ENCODE data around the gene ODR4.
"Not testable (repeated sequence)": the region's sequence is repeated elsewhere in the genome, so short reads cannot be mapped to it uniquely, and the experiment has no call there.

ODR4 gene

GRCh38 chr1:186375152-186375928, at the start of gene ODR4, which contains the start of gene TPR:
ODR4 (plus strand) TSS chr1:186375838; CDS start chr1:186379786, 3,948 bp downstream.
TPR (minus strand) TSS chr1:186375253; CDS start chr1:186375028, 225 bp downstream.
- DNase-seq, result peak; percentile 99 to 100

- DNase-seq, result no peak
These were observed 49.6 kb upstream of the ODR4 start for GRCh38 chr1:186326009-186326408.

- no peak for DNase-seq
These were observed 48.3 kb upstream of the ODR4 start for GRCh38 chr1:186327331-186327730.

DNA sequence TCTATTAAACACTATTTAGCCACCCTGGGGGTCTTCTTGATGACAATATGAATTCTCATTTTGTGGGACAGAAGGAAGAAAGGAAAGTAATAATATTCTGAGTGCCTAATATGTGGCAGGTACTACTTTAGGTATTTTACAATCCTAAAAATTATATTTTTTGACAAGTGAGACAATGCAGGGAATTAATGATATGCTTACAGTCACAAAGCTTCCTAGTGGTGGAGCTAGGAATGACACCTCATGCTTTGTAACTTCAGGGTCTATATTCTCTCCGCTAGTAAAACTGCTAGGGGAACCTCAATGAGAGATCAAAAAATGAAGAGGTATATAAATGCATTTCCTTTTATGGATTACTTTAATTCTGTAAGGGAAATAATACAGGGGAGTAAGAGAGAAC, 44.9 kb upstream of the ODR4 start:
- peak in 1 of 2 experiments; percentile 28 for DNase-seq

DNA sequence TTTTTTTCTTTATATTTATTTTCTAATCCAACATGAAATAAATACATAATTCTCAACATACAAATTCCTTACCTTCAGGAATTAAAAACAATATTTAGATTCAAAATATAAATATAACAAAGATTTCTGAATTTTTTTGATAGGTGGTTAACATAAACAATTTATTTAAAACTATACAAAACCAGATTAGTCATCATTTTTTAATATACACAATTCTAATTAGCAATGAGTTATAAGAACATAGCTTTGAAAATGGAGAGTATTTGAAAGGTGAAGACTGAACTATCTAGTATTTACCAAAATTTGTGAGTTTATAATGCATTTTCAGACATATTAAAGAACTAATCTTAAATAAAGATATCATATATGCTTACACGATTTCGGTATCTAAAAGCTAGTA, 38.1 kb upstream of the ODR4 start:
- DNase-seq, result no peak

- DNase-seq, result no peak
These were observed 34.9 kb upstream of the ODR4 start for GRCh38 chr1:186340772-186341171.

DNA sequence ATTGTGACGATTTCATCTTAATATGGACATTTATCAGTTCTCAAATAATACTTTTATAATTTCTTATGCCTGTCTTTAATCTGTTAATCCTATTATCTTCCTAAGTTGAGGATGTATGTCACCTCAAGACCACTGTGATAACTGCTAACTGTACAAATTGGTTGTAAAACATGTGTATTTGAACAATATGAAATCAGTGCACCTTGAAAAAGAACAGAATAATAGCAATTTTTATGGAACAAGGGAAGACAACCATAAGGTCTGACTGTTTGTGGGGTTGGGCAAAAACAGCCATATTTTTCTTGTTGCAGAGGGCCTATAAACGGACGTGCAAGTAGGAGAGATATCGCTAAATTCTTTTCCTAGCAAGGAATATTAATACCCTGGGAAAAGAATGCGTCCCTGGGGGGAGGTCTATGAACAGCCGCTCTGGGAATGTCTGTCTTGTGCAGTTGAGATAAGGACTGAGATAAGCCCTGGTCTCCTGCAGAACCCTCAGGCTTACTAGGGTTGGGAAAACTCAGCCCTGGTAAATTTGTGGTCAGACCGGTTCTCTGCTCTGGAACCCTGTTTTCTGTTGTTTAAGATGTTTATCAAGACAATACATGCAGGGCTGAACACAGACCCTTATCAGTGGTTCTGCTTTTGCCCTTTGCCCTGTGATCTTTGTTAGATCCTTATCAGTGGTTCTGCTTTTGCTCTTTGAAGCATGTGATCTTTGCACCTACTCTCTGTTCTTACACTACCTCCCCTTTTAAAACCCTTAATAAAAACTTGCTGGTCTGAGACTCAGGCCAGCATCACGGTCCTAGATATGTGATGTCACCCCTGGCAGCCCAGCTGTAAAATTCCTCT, 27.6 kb upstream of the ODR4 start:
- DNase-seq, result not testable (repeated sequence)

DNA sequence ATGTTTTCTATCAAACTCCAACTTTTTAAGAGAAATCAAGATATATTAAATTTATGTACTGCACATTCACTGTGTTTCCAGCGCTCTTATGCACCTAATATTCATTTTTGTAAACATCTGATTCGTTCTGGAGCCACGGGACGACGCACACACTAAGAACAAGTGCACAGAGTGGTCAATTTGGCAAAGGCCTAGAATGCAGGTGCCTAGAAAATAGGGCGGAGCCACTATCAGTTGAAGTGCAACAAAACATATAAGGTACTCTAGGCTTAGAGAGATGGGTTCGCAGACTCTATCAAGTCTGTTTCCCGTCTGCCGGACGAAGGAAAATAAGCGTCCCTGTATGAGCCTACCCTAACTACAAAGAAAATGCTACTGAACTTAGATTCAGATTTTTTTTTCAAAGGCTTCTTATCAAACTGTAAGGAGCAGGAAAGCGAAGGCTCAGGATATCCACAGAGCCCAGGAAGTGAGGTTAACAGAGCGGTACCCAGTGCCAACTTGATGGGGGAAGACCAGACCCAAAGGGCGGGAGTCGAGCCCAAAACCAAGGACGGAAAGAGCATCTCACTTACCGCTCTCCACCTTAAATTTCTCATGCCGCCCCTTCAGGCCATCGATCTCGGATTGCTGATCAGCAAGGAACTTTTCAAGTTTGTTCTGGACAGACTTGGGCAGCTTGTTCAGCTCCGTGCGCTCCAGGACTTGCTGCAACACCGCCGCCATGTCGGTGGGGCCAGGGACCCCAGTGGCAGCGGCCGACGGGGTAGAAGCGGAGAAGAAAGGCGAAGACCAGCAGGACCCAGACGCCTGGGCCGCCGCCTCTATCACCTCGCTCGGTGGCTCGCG, 1.1 kb upstream of the ODR4 start:
- DNase-seq, result peak; percentile 28 to 54

DNA sequence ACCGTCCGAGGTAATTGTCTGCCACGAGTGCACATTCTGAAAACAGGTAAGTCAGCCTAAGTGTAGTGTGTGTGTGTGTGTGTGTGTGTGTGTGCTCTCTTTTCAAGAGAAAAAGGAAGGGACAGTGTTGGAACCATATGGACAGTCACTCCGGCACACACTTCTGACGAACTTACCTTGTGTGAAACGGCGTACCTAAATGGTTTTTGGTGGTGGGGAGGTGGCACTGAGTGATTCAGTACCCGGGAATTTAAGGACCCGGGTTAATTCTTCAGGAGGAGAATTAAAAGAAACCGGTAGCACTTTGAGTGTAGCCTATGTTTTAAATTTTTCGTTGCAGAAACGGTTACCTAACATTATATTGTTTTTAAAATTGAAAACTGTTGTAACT, 286 bp downstream of the ODR4 start:
- DNase-seq, result peak in 1 of 2 experiments; percentile 84

DNA sequence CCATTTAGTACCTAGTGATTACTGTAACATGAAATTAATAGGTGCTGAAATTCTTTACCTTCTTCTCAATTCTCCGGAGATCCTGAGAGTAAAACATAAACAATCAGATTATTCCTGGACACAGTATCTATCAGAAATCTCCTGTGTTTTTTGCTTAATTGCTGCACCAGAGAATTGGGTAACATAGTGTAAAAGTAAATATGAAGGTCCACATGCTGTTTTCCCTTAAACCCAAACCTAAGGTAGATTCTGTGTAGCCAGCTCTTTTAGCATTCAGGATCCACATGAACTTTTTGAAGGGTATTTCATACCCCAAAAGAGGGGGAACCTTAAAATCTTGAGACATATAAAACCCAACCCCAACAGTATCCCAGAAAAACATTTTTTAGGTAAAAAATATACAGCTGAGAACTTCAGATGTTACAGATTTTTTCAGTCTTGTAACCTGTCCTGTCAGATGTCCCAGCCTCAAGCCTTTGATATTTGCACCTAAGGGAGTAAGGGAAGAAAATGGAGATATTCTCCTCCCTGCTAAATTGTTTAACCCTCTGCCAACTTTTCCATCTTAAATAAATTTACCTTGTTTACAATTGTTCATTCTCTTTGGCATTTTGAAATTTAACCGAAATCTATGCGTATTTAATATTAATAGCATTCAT, 11.2 kb downstream of the ODR4 start:
- no peak for DNase-seq

GRCh38 chr1:186390925-186391324, 15.3 kb downstream of the ODR4 start:
- no peak for DNase-seq

DNA sequence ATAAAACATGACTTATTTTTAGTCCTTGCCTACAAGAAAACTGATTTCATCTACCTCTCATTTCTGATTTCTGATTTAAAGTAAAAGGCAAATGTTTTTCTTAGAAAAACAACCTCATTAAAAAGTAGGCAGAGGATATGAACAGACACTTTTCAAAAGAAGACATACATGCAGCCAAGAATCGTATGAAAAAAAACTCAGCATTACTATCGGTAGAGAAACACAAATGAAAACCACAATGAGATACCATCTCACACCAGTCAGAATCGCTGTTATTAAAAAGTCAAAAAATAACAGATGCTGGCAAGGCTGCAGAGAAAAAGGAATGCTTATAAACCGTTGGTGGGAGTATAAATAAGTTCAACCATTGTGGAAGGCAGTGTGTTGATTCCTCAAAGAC, 16.2 kb downstream of the ODR4 start:
- no peak for DNase-seq

GRCh38 chr1:186392711-186393110, 17.1 kb downstream of the ODR4 start:
- DNase-seq, result not testable (repeated sequence)

DNA sequence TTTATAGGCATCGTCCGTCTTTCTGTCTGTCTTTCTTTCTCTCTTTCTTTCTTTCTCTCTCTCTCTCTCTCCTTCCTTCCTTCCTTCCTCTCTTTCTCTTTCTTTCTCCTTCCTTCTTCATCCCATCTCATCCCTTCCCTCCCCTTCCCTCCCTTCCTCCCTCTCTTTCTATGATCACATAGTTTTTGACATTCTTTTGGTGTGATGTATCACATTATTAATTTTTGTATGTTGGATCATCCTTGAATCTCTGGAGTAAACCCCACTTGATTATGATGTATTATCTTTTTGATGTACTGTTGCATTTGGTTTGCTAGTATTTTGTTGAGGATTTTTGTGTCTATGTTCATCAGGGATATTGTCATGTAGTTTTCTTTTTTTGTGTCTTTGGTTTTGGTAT, 25.8 kb downstream of the ODR4 start:
- DNase-seq, result not testable (repeated sequence)

- DNase-seq, result no peak
These were observed 28.0 kb downstream of the ODR4 start for GRCh38 chr1:186403632-186404031.

DNA sequence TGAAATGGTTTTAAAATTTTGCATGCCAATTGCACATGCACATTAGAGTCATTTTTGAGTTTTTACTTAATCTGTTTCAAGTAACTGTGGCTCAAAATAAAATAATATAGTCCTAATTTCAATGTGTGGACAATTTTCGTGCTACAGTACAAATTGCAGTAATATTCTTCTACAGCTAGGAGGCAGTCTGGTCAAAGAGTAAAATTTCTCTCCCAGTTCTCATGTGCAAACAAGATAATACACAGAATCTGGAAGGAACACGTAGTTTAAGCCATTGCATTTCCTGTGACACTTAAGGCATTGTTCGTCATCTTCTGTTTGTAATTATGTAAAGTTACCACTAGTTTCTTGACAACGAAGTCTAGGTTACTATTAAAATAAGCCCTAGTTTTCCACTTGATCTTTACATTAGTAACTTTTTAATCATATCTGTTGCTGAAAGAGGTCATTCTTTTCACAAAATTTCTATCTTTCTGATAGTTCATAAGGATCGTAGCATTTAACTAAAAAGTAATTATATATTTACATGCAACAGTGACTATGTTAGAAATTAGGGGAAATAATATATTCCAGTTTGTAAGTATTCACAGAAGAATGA, 28.9 kb downstream of the ODR4 start:
- peak; percentile 74 to 87 for DNase-seq

- DNase-seq, result no peak
These were observed 33.5 kb downstream of the ODR4 start for GRCh38 chr1:186409091-186409490.

DNA sequence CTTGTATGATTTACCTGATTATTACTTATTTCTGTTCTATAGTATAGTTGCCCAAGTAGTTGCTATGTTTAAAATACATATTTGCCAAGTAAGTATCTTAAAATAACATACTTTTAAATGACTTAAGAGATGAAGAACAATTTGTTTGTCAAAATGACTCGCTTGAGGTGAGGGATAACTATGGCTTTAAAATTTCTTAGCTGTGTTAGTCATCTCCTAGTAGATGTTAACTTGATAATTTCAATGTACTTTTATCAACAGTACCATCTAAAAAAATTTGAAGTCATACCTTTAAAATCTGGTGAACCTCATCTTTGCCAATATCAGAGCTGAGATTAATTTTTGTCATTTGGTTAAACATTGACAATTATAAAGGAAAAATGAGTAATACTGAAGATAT, 37.7 kb downstream of the ODR4 start:
- no peak for DNase-seq

DNA sequence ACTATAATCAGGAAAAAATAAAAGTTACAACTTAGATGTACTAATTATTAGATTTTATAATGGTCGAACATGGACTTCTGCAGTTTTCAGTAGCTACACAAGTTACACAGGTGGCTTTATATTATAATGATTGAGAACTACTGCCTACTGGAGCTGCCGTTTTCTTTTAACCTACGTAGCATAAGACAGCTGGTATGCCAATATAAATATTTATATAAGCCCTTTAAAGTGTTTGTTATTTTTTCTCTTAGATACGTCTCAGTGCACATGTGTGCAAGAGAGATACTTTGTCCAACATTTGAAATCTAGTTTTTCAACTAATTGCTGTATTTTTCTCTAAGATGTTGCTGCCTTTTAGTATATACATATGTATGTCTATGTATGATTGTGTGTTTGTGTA, 42.9 kb downstream of the ODR4 start:
- no peak for DNase-seq

DNA sequence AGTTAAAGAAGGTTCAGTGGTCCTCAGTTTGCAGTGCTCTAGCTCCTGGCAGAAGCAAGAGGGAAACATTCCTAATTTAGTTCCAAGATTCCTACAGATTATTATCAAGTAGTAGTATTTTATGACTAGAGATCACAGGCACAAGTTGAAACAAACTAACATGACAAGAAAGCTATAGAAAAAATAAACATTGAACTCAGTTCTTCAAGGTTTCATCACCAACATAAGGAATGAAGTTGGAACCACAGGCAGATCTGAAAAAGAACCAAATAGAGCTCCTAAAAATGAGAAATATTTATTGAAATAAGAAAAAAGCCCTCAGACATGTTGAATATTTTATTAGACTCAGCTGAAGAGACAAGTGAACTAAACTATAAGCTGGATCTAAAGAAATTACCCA, 44.7 kb downstream of the ODR4 start:
- no peak for DNase-seq

DNA sequence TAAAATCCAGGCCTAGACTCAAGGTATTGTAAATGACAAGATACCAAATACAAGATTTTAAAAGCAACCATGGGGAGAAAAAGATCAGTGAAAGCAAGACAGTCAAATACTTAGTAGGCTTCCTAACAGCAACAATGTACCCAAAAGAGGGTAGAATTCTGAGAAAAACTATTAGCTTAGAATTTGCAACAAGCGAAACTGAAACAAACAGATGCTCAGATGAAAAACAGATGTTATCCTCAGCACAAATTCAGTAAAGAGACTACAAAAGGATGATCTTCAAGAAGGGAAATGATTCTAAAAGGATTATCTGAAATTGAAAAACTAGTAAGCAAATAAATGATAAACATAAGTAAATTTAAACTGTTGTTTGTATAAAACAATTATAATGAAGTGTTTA, 45.3 kb downstream of the ODR4 start:
- no peak for DNase-seq

GRCh38 chr1:186421446-186421845, 45.8 kb downstream of the ODR4 start:
- DNase-seq, result no peak

All from Kasumi-1 (cell line).